T-helper 1 cell treated with Interleukin-12 subunit alpha and Interleukin-12 subunit beta and Interleukin-4 antibody, amounts not matched to agents 30 μg/mL and 1 μg/mL, for 36 hours (primary cell): ENCODE data around the gene PSTK.

Experiments used
- H3K27ac Mint-ChIP-seq: one replicate; pipeline ENCODE4 v1.8.0; 2021; ENCODE audit warnings: mild to moderate bottlenecking, mixed read lengths
- H3K27me3 Mint-ChIP-seq: one replicate; pipeline ENCODE4 v1.8.0; 2021; ENCODE audit warnings: low read depth, mixed read lengths
- H3K36me3 Mint-ChIP-seq: one replicate; pipeline ENCODE4 v1.8.0; 2021; ENCODE audit warnings: low read depth, mixed read lengths
- H3K4me1 Mint-ChIP-seq: one replicate; pipeline ENCODE4 v1.8.0; 2021; ENCODE audit warnings: low read depth, mixed read lengths
- H3K4me3 Mint-ChIP-seq: one replicate; pipeline ENCODE4 v1.8.0; 2021; ENCODE audit warnings: mild to moderate bottlenecking, moderate library complexity, mixed read lengths
- H3K9me3 Mint-ChIP-seq: one replicate; pipeline ENCODE4 v1.8.0; 2021; ENCODE audit warnings: mixed read lengths

The PSTK gene

GRCh38 chr10:123019941-123020703 is 39.9 kb downstream of the PSTK start:
- Mint-ChIP-seq H3K36me3 (peaks cover 1% of the 10 kb centered on the region), H3K27me3 (no peaks in the 10 kb centered on the region), H3K4me1 (peaks cover 8% of the 10 kb centered on the region), H3K27ac (no peak overlapping the region), H3K9me3 (no peaks in the 10 kb centered on the region), H3K4me3 (no peak overlapping the region)

DNA sequence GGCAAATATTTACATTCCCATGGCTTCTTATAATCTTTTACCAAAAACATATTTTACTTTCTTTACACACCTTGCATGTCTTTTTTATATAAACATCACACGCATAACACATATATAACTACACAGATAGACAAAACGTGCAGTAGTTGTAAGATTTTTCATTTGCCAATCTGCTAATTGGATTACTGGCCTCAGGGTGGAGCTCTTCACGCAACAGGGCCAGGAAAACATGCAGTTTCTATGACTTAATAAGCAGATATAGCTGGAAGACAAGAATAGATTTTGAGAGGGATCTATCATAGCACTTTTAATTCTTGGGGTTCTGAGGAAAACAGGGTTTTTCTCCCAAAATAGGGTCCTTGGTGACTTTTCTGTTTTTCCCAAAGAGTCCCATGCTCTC is 41.3 kb downstream of the PSTK start:
- H3K4me3 Mint-ChIP-seq: no peak overlapping the region
- H3K9me3 Mint-ChIP-seq: no peaks in the 10 kb centered on the region
- H3K36me3 Mint-ChIP-seq: no peaks in the 10 kb centered on the region
- no peaks in the 10 kb centered on the region for H3K27me3 Mint-ChIP-seq
- H3K27ac Mint-ChIP-seq: no peak overlapping the region
- peaks cover 8% of the 10 kb centered on the region for H3K4me1 Mint-ChIP-seq

DNA sequence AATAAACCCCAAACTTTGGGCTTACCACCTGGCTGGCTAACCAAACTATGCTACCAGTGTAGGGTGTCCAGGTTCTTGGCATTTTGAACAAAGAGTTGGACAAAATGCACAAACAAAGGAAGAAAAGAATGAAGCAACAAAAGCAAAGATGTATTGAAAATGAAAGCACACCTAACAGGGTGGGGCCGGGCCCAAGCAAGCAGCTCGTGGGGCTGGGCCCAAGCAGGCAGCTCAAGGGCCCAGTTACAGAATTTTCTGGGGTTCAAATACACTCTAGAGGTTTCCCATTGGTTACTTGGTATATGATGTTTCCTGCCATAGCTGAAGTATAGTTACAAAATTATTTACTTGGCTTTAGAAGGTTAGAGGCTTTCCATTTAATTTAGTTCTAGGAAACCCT is 44.3 kb downstream of the PSTK start:
- no peaks in the 10 kb centered on the region for H3K27me3 Mint-ChIP-seq
- no peak overlapping the region for H3K27ac Mint-ChIP-seq
- H3K4me3 Mint-ChIP-seq: no peak overlapping the region
- peaks cover 2% of the 10 kb centered on the region for H3K36me3 Mint-ChIP-seq
- no peaks in the 10 kb centered on the region for H3K9me3 Mint-ChIP-seq
- peaks cover 8% of the 10 kb centered on the region for H3K4me1 Mint-ChIP-seq

GRCh38 chr10:123026302-123026701 is 46.1 kb downstream of the PSTK start:
- Mint-ChIP-seq H3K4me3 (no peak overlapping the region), H3K27me3 (no peaks in the 10 kb centered on the region), H3K4me1 (peaks cover 8% of the 10 kb centered on the region), H3K9me3 (no peaks in the 10 kb centered on the region), H3K27ac (no peak overlapping the region), H3K36me3 (peaks cover 2% of the 10 kb centered on the region)

GRCh38 chr10:123027861-123028260 is 47.7 kb downstream of the PSTK start:
- H3K36me3 Mint-ChIP-seq: peaks cover 2% of the 10 kb centered on the region
- H3K4me3 Mint-ChIP-seq: no peak overlapping the region
- no peaks in the 10 kb centered on the region for H3K9me3 Mint-ChIP-seq
- peaks cover 8% of the 10 kb centered on the region for H3K4me1 Mint-ChIP-seq
- H3K27ac Mint-ChIP-seq: no peak overlapping the region
- no peaks in the 10 kb centered on the region for H3K27me3 Mint-ChIP-seq

DNA sequence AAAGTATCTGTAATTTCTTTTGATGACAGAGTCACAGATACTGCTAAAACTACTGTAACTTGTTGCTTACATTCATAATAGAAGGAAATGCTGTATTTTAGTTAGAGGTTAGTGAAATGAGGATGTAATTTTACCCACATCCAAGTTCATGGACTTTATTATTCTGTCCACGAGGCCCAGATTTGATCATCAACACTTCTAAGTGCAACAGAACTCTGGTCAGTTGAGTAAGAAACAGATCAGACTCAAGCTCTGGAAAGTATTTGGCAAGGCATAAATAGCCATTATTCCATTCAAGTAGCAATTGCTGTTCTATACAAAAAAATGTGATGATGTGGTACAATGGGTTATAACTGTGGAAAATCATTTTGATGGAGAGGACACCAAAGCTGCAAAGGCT is 50.9 kb downstream of the PSTK start:
- H3K4me3 Mint-ChIP-seq: no peak overlapping the region
- H3K36me3 Mint-ChIP-seq: peaks cover 5% of the 10 kb centered on the region

DNA sequence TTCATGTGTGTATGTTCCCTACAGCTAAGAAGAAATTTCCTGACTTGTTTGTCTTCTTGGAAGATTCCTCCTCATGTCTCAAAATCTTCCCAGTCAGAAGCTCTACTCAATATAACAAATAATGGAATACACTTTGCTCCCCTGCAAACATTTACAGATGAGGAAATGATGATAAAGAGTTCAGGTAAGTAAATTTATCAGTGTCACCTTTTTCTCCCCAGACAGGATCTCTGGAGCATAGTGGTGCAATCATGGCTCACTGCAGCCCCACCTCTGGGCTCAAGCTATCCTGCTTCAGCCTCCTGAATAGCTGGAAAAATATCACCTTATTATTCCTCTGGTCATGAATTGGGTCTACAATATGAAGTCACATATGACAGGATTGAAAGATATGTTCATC is 54.1 kb downstream of the PSTK start:
- H3K4me1 Mint-ChIP-seq: peaks cover 3% of the 10 kb centered on the region
- H3K36me3 Mint-ChIP-seq: peaks cover 7% of the 10 kb centered on the region
- no peak overlapping the region for H3K27ac Mint-ChIP-seq
- H3K4me3 Mint-ChIP-seq: no peak overlapping the region
- H3K27me3 Mint-ChIP-seq: no peaks in the 10 kb centered on the region
- no peaks in the 10 kb centered on the region for H3K9me3 Mint-ChIP-seq

More for the DNA sequence above, 50.9 kb downstream of the PSTK start:
- Mint-ChIP-seq H3K27me3 (no peaks in the 10 kb centered on the region), H3K9me3 (no peaks in the 10 kb centered on the region), H3K4me1 (no peaks in the 10 kb centered on the region), H3K27ac (no peak overlapping the region)

DNA sequence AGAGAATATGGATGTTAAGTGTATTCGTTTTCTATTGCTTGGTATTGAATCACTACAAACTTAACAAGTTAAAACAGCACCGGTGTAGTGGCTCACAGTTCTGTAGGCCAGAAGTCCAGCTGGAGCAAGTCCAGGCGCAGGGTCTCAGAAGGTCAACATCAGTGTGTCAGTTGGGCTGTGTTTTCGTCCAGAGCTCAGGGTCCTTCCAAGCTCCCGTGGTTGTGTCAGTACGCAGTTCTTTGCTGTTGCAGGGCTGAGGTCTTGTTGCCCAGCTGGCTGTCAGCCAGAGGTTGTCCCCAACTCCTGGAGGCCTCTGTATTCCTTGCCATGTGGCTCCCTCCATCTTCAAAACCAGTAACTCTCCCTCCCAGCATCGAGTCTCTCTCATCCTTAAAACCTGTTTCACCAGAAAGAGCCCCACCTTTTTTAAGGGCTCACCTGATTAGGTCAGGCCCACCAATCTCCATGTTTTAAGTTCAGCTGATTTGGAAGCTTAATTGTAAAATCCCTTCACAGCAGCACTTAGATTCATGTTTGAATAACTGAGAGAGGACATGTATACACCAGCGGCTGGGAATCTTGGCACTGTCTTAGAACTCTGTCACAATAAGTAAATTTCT is 55.4 kb downstream of the PSTK start:
- H3K27ac Mint-ChIP-seq: no peak overlapping the region
- peaks cover 4% of the 10 kb centered on the region for H3K4me1 Mint-ChIP-seq
- H3K9me3 Mint-ChIP-seq: no peaks in the 10 kb centered on the region
- no peak overlapping the region for H3K4me3 Mint-ChIP-seq
- peaks cover 6% of the 10 kb centered on the region for H3K36me3 Mint-ChIP-seq
- H3K27me3 Mint-ChIP-seq: no peaks in the 10 kb centered on the region

DNA sequence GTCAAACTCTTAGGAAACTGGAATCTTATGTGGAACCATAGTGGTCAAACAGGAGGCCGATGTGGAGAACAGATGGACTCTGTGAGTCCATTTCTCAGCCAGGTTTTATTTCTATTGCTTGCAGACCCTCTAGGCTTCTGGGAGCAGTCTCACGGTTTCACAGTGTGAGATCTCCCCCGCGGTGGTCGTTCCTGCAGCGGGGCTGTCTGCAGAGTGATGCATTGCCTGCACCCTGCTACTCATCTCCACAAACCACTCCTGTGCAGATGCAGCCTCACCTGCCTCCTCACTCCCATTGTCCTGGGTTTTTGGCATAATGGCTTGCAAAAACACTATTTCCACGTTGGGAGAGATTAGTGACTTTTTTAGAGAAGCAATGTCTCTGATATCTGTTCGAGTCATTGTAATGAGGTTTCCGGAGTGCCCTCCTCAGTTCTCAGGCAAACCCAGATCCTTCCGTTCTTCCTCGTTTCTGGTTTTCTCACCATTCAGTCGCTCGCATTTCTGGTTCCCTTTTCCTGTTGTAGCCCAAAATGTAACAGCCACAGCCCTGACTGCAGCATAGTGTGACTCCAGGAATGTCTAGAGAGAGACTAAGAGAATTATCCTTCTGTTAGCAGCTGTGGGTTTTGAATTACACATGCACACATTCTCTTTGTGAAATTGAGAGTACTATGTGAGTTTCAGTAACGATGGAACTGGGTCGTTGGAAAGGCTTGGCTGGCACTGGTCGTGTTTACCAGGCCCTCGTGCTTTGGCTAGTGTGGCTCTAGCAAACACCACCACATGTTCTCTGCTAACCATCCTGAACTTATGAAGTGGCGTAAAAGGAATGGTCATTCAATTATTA is 58.8 kb downstream of the PSTK start:
- Mint-ChIP-seq H3K4me1 (peaks cover 8% of the 10 kb centered on the region), H3K27ac (no peak overlapping the region), H3K36me3 (peaks cover 6% of the 10 kb centered on the region), H3K27me3 (no peaks in the 10 kb centered on the region), H3K4me3 (no peak overlapping the region), H3K9me3 (no peaks in the 10 kb centered on the region)

GRCh38 chr10:123039632-123039930 is 59.4 kb downstream of the PSTK start:
- Mint-ChIP-seq H3K9me3 (no peaks in the 10 kb centered on the region), H3K27ac (no peak overlapping the region), H3K27me3 (no peaks in the 10 kb centered on the region), H3K36me3 (peaks cover 6% of the 10 kb centered on the region), H3K4me3 (no peak overlapping the region), H3K4me1 (peaks cover 8% of the 10 kb centered on the region)
